ENCODE measurements around the gene ADARB2. TPM values are rescaled to one million over a fixed set of nuclear protein-coding genes. Genes with fewer than 3 reads are reported as not detected.
"Not testable (repeated sequence)": the region's sequence is repeated elsewhere in the genome, so short reads cannot be mapped to it uniquely, and the experiment has no call there.

The ADARB2 gene
- total RNA-seq, 1 donor from 2014 or later: 0.08 TPM

- TF ChIP-seq CTCF (IDR thresholded peaks at IDR 0.05; ENCODE audit: insufficient read depth, low read length, poor library complexity, severe bottlenecking): no peak
- Histone ChIP-seq H3K4me3 (ENCODE audit: low read depth, low read length) (no peak overlapping the region), H3K36me3 (ENCODE audit: control insufficient read depth, insufficient read depth, low read length) (no peaks in the 10 kb centered on the region), H3K27me3 (ENCODE audit: control insufficient read depth, insufficient read depth, low read length) (no peaks in the 10 kb centered on the region)
- no peak for DNase-seq (ENCODE audit: low read depth)
Measured at GRCh38 chr10:1343176-1343575, 394.1 kb downstream of the ADARB2 start.

- not testable (repeated sequence) for H3K4me3 ChIP-seq (ENCODE audit: low read depth, low read length); DNase-seq (ENCODE audit: low read depth); H3K27me3 ChIP-seq (ENCODE audit: control insufficient read depth, insufficient read depth, low read length); H3K36me3 ChIP-seq (ENCODE audit: control insufficient read depth, insufficient read depth, low read length)
Measured at GRCh38 chr10:1341052-1341451, 396.3 kb downstream of the ADARB2 start.

GRCh38 chr10:1339396-1339795 is 397.9 kb downstream of the ADARB2 start:
- Histone ChIP-seq H3K27me3 (ENCODE audit: control insufficient read depth, insufficient read depth, low read length) (no peaks in the 10 kb centered on the region), H3K4me3 (ENCODE audit: low read depth, low read length) (no peak overlapping the region), H3K36me3 (ENCODE audit: control insufficient read depth, insufficient read depth, low read length) (no peaks in the 10 kb centered on the region)
- no peak for TF ChIP-seq CTCF (IDR thresholded peaks at IDR 0.05; ENCODE audit: insufficient read depth, low read length, poor library complexity, severe bottlenecking)
- no peak for DNase-seq (ENCODE audit: low read depth)

GRCh38 chr10:1335642-1336041 is 401.7 kb downstream of the ADARB2 start:
- H3K36me3 ChIP-seq (ENCODE audit: control insufficient read depth, insufficient read depth, low read length): no peaks in the 10 kb centered on the region
- H3K4me3 ChIP-seq (ENCODE audit: low read depth, low read length): no peak overlapping the region
- no peak for TF ChIP-seq CTCF (IDR thresholded peaks at IDR 0.05; ENCODE audit: insufficient read depth, low read length, poor library complexity, severe bottlenecking)
- no peaks in the 10 kb centered on the region for H3K27me3 ChIP-seq (ENCODE audit: control insufficient read depth, insufficient read depth, low read length)
- no peak for DNase-seq (ENCODE audit: low read depth)

- no peaks in the 10 kb centered on the region for H3K36me3 ChIP-seq (ENCODE audit: control insufficient read depth, insufficient read depth, low read length)
- H3K4me3 ChIP-seq (ENCODE audit: low read depth, low read length): no peak overlapping the region
- DNase-seq (ENCODE audit: low read depth): no peak
- TF ChIP-seq CTCF (IDR thresholded peaks at IDR 0.05; ENCODE audit: insufficient read depth, low read length, poor library complexity, severe bottlenecking): no peak
- no peaks in the 10 kb centered on the region for H3K27me3 ChIP-seq (ENCODE audit: control insufficient read depth, insufficient read depth, low read length)
Measured at GRCh38 chr10:1333981-1334380, 403.3 kb downstream of the ADARB2 start.

- Histone ChIP-seq H3K4me3 (ENCODE audit: low read depth, low read length) (no peak overlapping the region), H3K27me3 (ENCODE audit: control insufficient read depth, insufficient read depth, low read length) (no peaks in the 10 kb centered on the region), H3K36me3 (ENCODE audit: control insufficient read depth, insufficient read depth, low read length) (no peaks in the 10 kb centered on the region)
- TF ChIP-seq CTCF (IDR thresholded peaks at IDR 0.05; ENCODE audit: insufficient read depth, low read length, poor library complexity, severe bottlenecking): no peak
- no peak for DNase-seq (ENCODE audit: low read depth)
Measured at GRCh38 chr10:1331560-1331959, 405.8 kb downstream of the ADARB2 start.

Measured in kidney epithelial cell (primary cell).